Neural crest cell (in vitro differentiated cells): ENCODE data around the gene SLC2A4RG. TPM values are rescaled to one million over a fixed set of nuclear protein-coding genes. Genes with fewer than 3 reads are reported as not detected.

ENCODE experiments used
- DNase-seq: peaks from one replicate; pipeline ENCODE4 v3.0.0; 2021; ENCODE audit warnings: low read depth, mixed read lengths, low spot score
- H3K27ac Mint-ChIP-seq: one replicate; pipeline ENCODE4 v1.8.0; 2021; ENCODE audit warnings: mild to moderate bottlenecking, mixed read lengths; ENCODE audit not compliant: unreplicated experiment
- H3K27me3 Mint-ChIP-seq: 2 replicates; pipeline ENCODE4 v1.8.0; 2021; ENCODE audit warnings: low read depth, mild to moderate bottlenecking, mixed read lengths
- H3K36me3 Mint-ChIP-seq: 2 replicates; pipeline ENCODE4 v1.8.0; 2021; ENCODE audit warnings: low read depth, mild to moderate bottlenecking, mixed read lengths
- H3K4me1 Mint-ChIP-seq: 2 replicates; pipeline ENCODE4 v1.8.0; 2021; ENCODE audit warnings: mixed read lengths
- H3K4me3 Mint-ChIP-seq: one replicate; pipeline ENCODE4 v1.8.0; 2021; ENCODE audit warnings: mild to moderate bottlenecking, mixed read lengths
- H3K9me3 Mint-ChIP-seq: 2 replicates; pipeline ENCODE4 v1.8.0; 2021; ENCODE audit warnings: mixed read lengths
- CTCF ChIP-seq: fragments of 200-600 bp; sonication (generic); conservative IDR thresholded peaks from 2 replicates; pipeline ENCODE4 v1.5.0; 2021; ENCODE audit warnings: antibody characterized with exemption, mild to moderate bottlenecking
- total RNA-seq: library from RNA; stranded (reverse); gene quantifications from 2 replicates; pipeline ENCODE4 v1.2.1, GENCODE V29; 2021

Gene SLC2A4RG
- total RNA-seq, 1 donor from 2014 or later, result 79.1 TPM

GRCh38 chr20:63751471-63752271 lies 12.1 kb downstream of the SLC2A4RG start:
- no peak for TF ChIP-seq CTCF
- Mint-ChIP-seq H3K4me3 (no peak overlapping the region), H3K4me1 (peaks cover 16% of the 10 kb centered on the region), H3K27me3 (no peaks in the 10 kb centered on the region), H3K9me3 (no peaks in the 10 kb centered on the region), H3K36me3 (peaks cover 3% of the 10 kb centered on the region), H3K27ac (no peak overlapping the region)
- no peak for DNase-seq

GRCh38 chr20:63752411-63753101 lies 13.0 kb downstream of the SLC2A4RG start:
- no peak for TF ChIP-seq CTCF
- Mint-ChIP-seq H3K36me3 (peaks cover 3% of the 10 kb centered on the region), H3K4me3 (no peak overlapping the region), H3K27me3 (no peaks in the 10 kb centered on the region), H3K27ac (no peak overlapping the region), H3K9me3 (no peaks in the 10 kb centered on the region), H3K4me1 (peaks cover 16% of the 10 kb centered on the region)
- DNase-seq, result no peak

- peaks cover 2% of the 10 kb centered on the region for H3K9me3 Mint-ChIP-seq
Observed at GRCh38 chr20:63753381-63753780, 13.8 kb downstream of the SLC2A4RG start.

GRCh38 chr20:63754008-63754407 lies 14.4 kb downstream of the SLC2A4RG start:
- TF ChIP-seq CTCF, result no peak
- Mint-ChIP-seq H3K36me3 (peaks cover under 1% of the 10 kb centered on the region), H3K9me3 (peaks cover 3% of the 10 kb centered on the region), H3K4me1 (peaks cover 16% of the 10 kb centered on the region), H3K27me3 (no peaks in the 10 kb centered on the region), H3K27ac (no peak overlapping the region), H3K4me3 (peak overlapping the region; percentile 27)
- no peak for DNase-seq

More at GRCh38 chr20:63753381-63753780, 13.8 kb downstream of the SLC2A4RG start:
- H3K36me3 Mint-ChIP-seq, result peaks cover 3% of the 10 kb centered on the region
- H3K4me1 Mint-ChIP-seq, result peaks cover 16% of the 10 kb centered on the region
- no peak for TF ChIP-seq CTCF
- no peak for DNase-seq
- H3K27me3 Mint-ChIP-seq, result no peaks in the 10 kb centered on the region
- peak overlapping the region; percentile 27 for H3K4me3 Mint-ChIP-seq
- no peak overlapping the region for H3K27ac Mint-ChIP-seq

GRCh38 chr20:63755933-63756647 lies 16.5 kb downstream of the SLC2A4RG start:
- no peak for TF ChIP-seq CTCF

More at GRCh38 chr20:63755933-63756647, 16.5 kb downstream of the SLC2A4RG start:
- H3K4me3 Mint-ChIP-seq, result no peak overlapping the region
- H3K9me3 Mint-ChIP-seq, result peaks cover 3% of the 10 kb centered on the region
- H3K27ac Mint-ChIP-seq, result no peak overlapping the region
- no peak for DNase-seq
- no peaks in the 10 kb centered on the region for H3K27me3 Mint-ChIP-seq
- peaks cover 2% of the 10 kb centered on the region for H3K36me3 Mint-ChIP-seq
- H3K4me1 Mint-ChIP-seq, result peaks cover 14% of the 10 kb centered on the region
